Left colon (tissue), 2 donors: ENCODE results near the gene TBX10. TPM values are rescaled to one million over a fixed set of nuclear protein-coding genes. Genes with fewer than 3 reads are reported as not detected.
"Not testable (repeated sequence)": the region's sequence is repeated elsewhere in the genome, so short reads cannot be mapped to it uniquely, and the experiment has no call there.

Experiments
- ATAC-seq: fragments of 200-7000 bp; cut with Tn5 transposase; one replicate; pipeline ENCODE4 v1.9.1; 2020; ENCODE audit warnings: mild to moderate bottlenecking, moderate library complexity
- DNase-seq, 2 donors: peaks; one replicate each; pipeline ENCODE4 v3.0.0-alpha.2; 2020
- intact Hi-C, 2 donors: fragments of 100-400 bp; cut with DNase I in 1 of 2; cut with micrococcal nuclease in 1 of 2; formaldehyde crosslinking; loops; one replicate each; pipeline versions ENCODE4 v1.11.2 to v1.14.0; 2022; cut with DNase I, micrococcal nuclease
- total RNA-seq, 2 donors: library from RNA; stranded (reverse); fragmentation: NEBNext Ultra II Directional; extraction: Animal tissue kit (Norgen Biotek cat#: 25700); gene quantifications; one replicate each; pipeline ENCODE4 v1.2.1, GENCODE V29; 2021
- donor health status: DM: no; HTN: no; CAD: no.
- donor health status: DM: yes; HTN: yes; CAD: no.

TBX10 gene
- total RNA-seq, 2 donors from 2014 or later: 12.9 to 27.1 TPM

GRCh38 chr11:67592880-67593564 is 46.5 kb downstream of the TBX10 start:
- DNase-seq (no peak), ATAC-seq (no peak)
- intact Hi-C loops: no loop called here

DNA sequence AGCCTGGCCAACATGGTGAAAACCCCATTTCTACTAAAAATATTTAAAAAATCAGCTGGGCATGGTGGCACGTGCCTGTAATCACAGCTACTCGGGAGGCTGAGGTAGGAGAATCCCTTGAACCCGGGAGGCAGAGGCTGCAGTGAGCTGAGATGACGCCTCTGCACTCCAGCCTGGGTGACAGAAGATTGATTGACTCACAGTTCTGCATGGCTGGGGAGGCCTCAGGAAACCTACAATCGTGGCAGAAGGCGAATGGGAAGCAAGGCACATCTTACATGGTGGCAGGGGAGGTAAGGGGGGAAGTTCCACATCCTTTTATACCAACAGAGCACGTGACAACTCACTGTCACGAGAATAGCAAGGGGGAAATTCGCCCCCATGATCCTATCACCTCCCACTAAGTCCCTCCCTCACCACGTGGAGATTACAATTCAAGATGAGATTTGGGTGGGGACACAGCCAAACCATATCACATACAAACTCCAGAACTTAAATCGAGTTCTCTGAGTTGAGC is 50.6 kb downstream of the TBX10 start:
- DNase-seq, ATAC-seq, intact Hi-C loops: not testable (repeated sequence)

DNA sequence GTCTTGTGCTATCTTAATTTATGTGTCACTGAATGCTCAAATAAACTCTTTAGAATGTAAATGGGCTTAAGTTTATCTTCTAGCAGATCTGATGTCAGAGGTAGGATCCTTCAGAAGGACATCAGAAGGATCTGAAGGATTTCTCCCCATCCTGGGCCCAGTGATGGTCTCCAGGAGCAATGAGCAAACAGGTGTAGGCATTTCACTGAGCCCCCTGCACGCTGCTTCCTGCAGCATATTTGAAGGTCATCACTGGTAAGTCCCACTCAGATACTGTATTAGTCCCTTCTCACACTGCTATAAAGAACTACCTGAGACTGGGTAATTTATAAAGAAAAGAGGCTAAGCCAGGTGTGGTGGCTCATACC is 51.4 kb downstream of the TBX10 start:
- ATAC-seq (no peak), DNase-seq (no peak)
- intact Hi-C loops: no loop called here

DNA sequence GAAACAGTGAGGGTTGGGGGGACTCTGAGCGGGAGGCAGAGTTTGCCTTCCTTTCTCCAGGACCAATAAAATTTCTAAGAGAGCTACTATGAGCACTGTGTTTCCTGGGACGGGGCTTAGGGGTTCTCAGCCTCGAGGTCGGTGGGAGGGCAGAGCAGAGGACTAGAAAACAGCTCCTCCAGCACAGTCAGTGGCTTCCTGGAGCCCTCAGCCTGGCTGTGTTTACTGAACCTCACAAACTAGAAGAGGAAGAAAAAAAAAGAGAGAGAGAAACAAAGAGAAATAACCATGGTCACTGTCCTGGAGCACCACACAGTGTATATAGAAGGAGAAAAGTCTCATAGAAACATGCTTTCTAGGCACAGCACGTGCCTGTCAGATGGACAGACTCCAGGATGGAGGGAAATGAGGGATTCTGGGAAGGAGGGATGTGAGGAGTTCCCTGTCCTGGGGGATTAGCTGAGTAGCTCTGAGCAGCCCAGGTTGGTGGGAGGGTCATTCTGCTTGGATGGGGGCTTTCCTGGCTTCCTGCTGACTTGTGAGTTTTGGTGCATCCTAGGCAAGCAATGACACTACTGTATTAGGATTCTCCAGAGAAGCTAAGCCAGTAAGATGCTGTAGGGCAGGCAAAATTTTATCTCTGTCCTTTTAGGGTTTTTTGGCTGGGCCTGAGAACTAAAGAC is 52.9 kb downstream of the TBX10 start:
- ATAC-seq (no peak), DNase-seq (no peak)
- intact Hi-C loops: no loop called here

- no peak for ATAC-seq
- intact Hi-C loops: no loop called here
- no peak for DNase-seq
Measured at GRCh38 chr11:67585911-67586310, 53.7 kb downstream of the TBX10 start.

DNA sequence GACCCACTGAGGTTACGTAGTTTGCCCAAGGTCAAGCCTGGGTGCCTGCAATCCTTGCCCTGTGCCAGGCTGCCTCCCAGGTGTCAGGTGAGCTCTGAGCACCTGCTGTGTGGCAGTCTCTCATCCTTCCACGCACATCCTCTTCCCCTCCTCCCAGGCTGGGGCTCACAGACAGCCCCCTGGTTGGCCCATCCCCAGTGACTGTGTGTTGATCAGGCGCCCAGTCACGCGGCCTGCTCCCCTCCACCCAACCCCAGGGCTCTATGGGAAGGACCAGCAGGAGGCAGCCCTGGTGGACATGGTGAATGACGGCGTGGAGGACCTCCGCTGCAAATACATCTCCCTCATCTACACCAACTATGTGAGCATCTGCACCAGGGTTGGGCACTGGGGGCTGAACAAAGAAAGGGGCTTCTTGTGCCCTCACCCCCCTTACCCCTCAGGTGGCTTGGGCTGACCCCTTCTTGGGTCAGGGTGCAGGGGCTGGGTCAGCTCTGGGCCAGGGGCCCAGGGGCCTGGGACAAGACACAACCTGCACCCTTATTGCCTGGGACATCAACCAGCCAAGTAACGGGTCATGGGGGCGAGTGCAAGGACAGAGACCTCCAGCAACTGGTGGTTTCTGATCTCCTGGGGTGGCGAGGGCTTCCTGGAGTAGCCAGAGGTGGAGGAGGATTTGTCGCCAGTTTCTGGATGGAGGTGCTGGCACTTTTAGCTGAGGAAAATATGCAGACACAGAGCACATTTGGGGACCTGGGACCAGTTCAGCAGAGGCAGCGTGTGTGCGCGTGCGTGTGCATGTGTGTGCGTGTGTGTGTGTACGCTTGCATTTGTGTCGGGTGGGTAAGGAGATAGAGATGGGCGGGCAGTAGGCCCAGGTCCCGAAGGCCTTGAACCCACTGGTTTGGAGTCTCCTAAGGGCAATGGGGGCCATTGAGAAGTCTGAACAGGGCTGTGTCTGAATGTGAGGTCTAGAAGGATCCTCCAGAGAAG is 54.4 kb downstream of the TBX10 start:
- intact Hi-C loops: no loop called here
- ATAC-seq: no peak
- no peak for DNase-seq

DNA sequence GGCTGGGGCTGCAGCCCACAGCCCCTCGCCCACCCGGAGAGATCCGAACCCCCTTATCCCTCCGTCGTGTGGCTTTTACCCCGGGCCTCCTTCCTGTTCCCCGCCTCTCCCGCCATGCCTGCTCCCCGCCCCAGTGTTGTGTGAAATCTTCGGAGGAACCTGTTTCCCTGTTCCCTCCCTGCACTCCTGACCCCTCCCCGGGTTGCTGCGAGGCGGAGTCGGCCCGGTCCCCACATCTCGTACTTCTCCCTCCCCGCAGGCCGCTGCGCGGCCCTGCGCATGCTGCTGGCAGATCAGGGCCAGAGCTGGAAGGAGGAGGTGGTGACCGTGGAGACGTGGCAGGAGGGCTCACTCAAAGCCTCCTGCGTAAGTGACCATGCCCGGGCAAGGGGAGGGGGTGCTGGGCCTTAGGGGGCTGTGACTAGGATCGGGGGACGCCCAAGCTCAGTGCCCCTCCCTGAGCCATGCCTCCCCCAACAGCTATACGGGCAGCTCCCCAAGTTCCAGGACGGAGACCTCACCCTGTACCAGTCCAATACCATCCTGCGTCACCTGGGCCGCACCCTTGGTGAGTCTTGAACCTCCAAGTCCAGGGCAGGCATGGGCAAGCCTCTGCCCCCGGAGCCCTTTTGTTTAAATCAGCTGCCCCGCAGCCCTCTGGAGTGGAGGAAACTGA is 55.2 kb downstream of the TBX10 start:
- DNase-seq (peak; percentile 80 to 90), ATAC-seq (peak; percentile 80)
- intact Hi-C loops: no loop called here

DNA sequence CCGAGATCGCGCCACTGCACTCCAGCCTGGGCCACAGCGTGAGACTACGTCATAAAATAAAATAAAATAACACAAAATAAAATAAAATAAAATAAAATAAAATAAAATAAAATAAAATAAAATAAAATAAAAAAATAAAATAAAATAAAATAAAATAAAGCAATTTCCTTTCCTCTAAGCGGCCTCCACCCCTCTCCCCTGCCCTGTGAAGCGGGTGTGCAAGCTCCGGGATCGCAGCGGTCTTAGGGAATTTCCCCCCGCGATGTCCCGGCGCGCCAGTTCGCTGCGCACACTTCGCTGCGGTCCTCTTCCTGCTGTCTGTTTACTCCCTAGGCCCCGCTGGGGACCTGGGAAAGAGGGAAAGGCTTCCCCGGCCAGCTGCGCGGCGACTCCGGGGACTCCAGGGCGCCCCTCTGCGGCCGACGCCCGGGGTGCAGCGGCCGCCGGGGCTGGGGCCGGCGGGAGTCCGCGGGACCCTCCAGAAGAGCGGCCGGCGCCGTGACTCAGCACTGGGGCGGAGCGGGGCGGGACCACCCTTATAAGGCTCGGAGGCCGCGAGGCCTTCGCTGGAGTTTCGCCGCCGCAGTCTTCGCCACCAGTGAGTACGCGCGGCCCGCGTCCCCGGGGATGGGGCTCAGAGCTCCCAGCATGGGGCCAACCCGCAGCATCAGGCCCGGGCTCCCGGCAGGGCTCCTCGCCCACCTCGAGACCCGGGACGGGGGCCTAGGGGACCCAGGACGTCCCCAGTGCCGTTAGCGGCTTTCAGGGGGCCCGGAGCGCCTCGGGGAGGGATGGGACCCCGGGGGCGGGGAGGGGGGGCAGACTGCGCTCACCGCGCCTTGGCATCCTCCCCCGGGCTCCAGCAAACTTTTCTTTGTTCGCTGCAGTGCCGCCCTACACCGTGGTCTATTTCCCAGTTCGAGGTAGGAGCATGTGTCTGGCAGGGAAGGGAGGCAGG is 56.0 kb downstream of the TBX10 start, which contains the start of gene GSTP1:
TSS of gene GSTP1 (plus strand) at position 566 of the 958 bp plus-strand sequence. CDS start at position 598, 32 bp downstream.
- peak; percentile 82 for ATAC-seq
- intact Hi-C loops: no loop called here
- DNase-seq: peak; percentile 92 to 93

DNA sequence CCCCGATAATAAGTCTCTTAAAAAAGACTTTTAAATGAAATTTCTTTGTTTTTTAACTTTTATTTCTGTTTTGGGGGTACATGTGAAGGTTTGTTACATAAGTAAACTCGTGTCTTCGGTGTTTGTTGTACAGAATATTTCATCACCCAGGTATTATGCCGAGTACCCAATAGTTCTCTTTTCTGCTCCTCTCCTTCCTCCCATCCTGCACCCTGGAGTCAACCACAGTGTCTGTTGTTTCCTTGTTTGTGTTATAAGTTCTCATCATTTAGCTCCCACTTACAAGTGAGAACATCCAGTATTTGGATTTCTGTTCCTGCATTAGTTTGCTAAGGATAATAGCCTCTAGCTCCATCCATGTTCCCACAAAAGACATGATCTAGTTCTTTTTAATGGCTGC is 57.6 kb downstream of the TBX10 start:
- ATAC-seq (no peak), DNase-seq (no peak)
- intact Hi-C loops: no loop called here

DNA sequence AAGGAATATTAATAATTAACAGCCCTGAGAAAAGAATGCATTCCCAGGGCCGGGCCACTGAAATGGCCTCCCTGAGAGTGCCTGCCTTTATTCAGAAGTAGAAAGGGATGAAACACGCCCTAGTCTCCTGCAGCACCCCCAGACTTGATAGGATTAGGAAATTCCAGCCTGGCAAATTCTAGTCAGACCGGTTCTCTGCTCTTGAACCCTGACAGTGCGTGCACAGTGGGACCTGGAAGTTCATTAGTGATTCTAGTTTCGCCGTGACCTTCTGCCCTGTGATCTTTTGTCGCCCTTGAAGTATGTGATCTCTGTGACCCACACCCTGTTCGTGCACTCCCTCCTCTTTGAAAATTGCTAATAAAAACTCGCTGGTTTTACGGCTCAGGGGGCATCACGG is 58.1 kb downstream of the TBX10 start:
- DNase-seq (no peak), ATAC-seq (no peak)
- intact Hi-C loops: no loop called here

Other genes with a start within 250 kb of the TBX10 start
- 10 to 100 TPM; 27.4 to 40.6 TPM for gene RAD9A, start 247.8 kb downstream of the TBX10 start, total RNA-seq
- gene PPP1CA, start 237.9 kb downstream of the TBX10 start, total RNA-seq: 100 to 1,000 TPM; 214 to 243 TPM
- gene TBC1D10C, start 235.7 kb downstream of the TBX10 start, total RNA-seq: 1 to 10 TPM; 3.0 to 4.2 TPM
- gene CARNS1, start 224.1 kb downstream of the TBX10 start, total RNA-seq: 1 to 10 TPM in 1 of 2 donors, under 1 TPM in 1; 0.61 to 2.5 TPM
- gene RPS6KB2, start 211.3 kb downstream of the TBX10 start, total RNA-seq: 10 to 100 TPM; 45.3 to 47.4 TPM
- gene PTPRCAP, start 202.1 kb downstream of the TBX10 start, total RNA-seq: 10 to 100 TPM in 1 of 2 donors, 1 to 10 TPM in 1; 7.1 to 11.2 TPM
- 100 to 1,000 TPM; 195 to 230 TPM for gene CORO1B, start 196.3 kb downstream of the TBX10 start, total RNA-seq
- gene GPR152, start 187.0 kb downstream of the TBX10 start, total RNA-seq: not detected
- 1 to 10 TPM; 1.1 to 2.0 TPM for gene CABP4, start 184.4 kb downstream of the TBX10 start, total RNA-seq
- 10 to 100 TPM; 63.6 to 68.0 TPM for gene TMEM134, start 170.5 kb downstream of the TBX10 start, total RNA-seq
- gene AIP, start 156.7 kb downstream of the TBX10 start, total RNA-seq: 10 to 100 TPM; 31.4 to 49.6 TPM
- 100 to 1,000 TPM in 1 of 2 donors, 10 to 100 TPM in 1; 82.0 to 108 TPM for gene PITPNM1, start 134.4 kb downstream of the TBX10 start, total RNA-seq
- gene CDK2AP2, start 131.6 kb downstream of the TBX10 start, total RNA-seq: 10 to 100 TPM; 79.5 to 86.2 TPM
- not detected for gene CABP2, start 116.3 kb downstream of the TBX10 start, total RNA-seq
- gene GSTP1, start 56.0 kb downstream of the TBX10 start, total RNA-seq: 100 to 1,000 TPM; 323 to 390 TPM
- gene NDUFV1, start 32.8 kb downstream of the TBX10 start, total RNA-seq: 100 to 1,000 TPM; 292 to 377 TPM
- gene NUDT8, start 9.8 kb downstream of the TBX10 start, total RNA-seq: 10 to 100 TPM; 28.8 to 49.8 TPM
- gene ACY3, start 11.0 kb upstream of the TBX10 start, total RNA-seq: 10 to 100 TPM; 13.1 to 17.7 TPM
- under 1 TPM in 1 of 2 donors, not detected in 1; 0.73 TPM for gene ALDH3B2, start 34.9 kb upstream of the TBX10 start, total RNA-seq